ENCODE data around the gene DYSF. TPM values are rescaled to one million over a fixed set of nuclear protein-coding genes. Genes with fewer than 3 reads are reported as not detected.

Gene DYSF
- total and polyA plus RNA-seq, 2 donors (not counting 3 experiments of a cell fraction or from before 2014, with no cell fraction given): 50.9 to 152 TPM

DNA sequence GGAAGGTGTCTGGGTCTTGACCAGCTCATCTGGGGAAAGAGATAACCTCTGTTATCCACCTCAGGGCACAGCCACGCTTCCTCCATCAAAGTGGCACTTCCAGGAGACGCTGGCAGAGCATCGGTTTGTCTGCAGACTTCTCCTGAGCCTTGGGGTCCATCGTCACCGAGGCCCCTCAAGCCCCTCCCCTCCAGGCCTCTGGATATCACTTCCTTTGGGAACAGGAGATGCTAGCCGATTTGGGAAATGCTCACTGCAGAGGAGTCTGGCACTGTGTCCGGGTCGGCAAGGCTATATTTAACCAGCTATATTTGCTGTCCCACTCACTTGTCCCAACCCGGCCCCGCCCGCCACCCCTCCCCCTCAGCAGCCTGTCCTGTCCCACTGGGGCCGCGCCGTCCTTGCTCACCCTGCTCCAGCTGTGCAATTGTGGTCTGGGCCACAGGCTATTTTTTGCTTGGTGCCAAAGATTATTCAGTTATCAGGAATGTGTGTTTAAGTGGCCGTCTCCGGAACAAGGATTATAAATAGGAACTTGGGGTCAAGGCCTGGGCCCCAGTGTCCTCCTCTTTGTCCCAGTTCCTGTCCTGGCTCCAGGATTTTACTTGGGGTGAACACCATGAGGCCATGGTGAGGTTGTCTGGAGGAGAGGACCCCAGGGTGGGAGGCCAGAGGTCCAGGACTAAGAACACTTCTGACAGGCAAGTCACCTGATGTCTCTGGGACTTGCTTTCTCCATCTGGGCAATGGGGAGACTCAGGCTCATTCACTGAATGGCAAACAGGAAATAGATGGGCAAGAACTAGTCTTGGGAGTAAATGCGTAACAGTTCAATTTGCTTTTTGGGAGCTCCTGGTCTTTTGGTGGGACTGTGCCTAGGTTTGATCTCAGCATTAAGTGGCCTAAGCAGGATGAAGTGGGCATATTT is 263.6 kb downstream of the DYSF start:
- H3K4me2 ChIP-seq (ENCODE audit: insufficient read depth, low read length): peak overlapping the region; percentile 38
- dilution Hi-C loops (cut with MboI; ENCODE audit: extremely low pct_ligation_motif_present, low sequenced_read_pairs) (no loop called here), intact Hi-C loops (cut with micrococcal nuclease) (loop anchor here (2.0 kb wide), 1 partner anchor 26 kb away; no protein-coding TSS in a partner anchor)
- TF ChIP-seq POLR2AphosphoS5 (IDR thresholded peaks at IDR 0.05; ENCODE audit: insufficient read depth, low read depth, low read length): peak; percentile 33
- no peak for TF ChIP-seq MYC (IDR thresholded peaks at IDR 0.05; ENCODE audit: low read depth, low read length)
- H3K79me2 ChIP-seq (ENCODE audit: control insufficient read depth, insufficient read depth, low read length): no peaks in the 10 kb centered on the region
- peak; percentile 25 for DNase-seq (ENCODE audit: low read depth, low spot score)
- H3K4me3 ChIP-seq (replicated peaks in 1 of 3; ENCODE audit: insufficient read depth in 1 of 3, low read depth in 1 of 3, low read length in 3 of 3): no peak overlapping the region
- no TSS peak for BruUV-seq (replicated peaks)
- peak; percentile 76 for FAIRE-seq
- no peaks in the 10 kb centered on the region for H4K20me1 ChIP-seq (replicated peaks; ENCODE audit: control insufficient read depth, extremely low read depth, insufficient read depth, low read length)
- H3K9me3 ChIP-seq (replicated peaks; ENCODE audit: control insufficient read depth, insufficient read depth, low read length): no peaks in the 10 kb centered on the region
- ChIA-PET CTCF (interaction anchor here (0.7 to 1.4 kb wide), 4 partner anchors 9 to 81 kb away, joined by 3 to 6 read pairs (median 4); no protein-coding TSS in a partner anchor), POLR2A (interaction anchor here (0.9 kb wide), 1 partner anchor 13 kb away, joined by 3 read pairs; no protein-coding TSS in a partner anchor)
- H3K27ac ChIP-seq (ENCODE audit: insufficient read depth, low read depth, low read length): peak overlapping the region; percentile 48
- peak overlapping the region; percentile 19 for H2AFZ ChIP-seq (ENCODE audit: low read depth, low read length)
- no peaks in the 10 kb centered on the region for H3K36me3 ChIP-seq (ENCODE audit: control insufficient read depth in 2 of 2, extremely low read depth in 1 of 2, insufficient read depth in 2 of 2, low read length in 2 of 2)
- H3K9ac ChIP-seq (replicated peaks; ENCODE audit: extremely low read depth, insufficient read depth, low read length): no peak overlapping the region
- H3K9me1 ChIP-seq (replicated peaks; ENCODE audit: control insufficient read depth, extremely low read depth, insufficient read depth, low read length): no peaks in the 10 kb centered on the region
- peaks cover 15% of the 10 kb centered on the region for H3K4me1 ChIP-seq (ENCODE audit: control insufficient read depth, extremely low read depth, insufficient read depth, low read length)
- peaks cover 0 to 3% of the 10 kb centered on the region in 2 experiments for H3K27me3 ChIP-seq (ENCODE audit: control insufficient read depth in 2 of 2, insufficient read depth in 2 of 2, low read length in 2 of 2)

DNA sequence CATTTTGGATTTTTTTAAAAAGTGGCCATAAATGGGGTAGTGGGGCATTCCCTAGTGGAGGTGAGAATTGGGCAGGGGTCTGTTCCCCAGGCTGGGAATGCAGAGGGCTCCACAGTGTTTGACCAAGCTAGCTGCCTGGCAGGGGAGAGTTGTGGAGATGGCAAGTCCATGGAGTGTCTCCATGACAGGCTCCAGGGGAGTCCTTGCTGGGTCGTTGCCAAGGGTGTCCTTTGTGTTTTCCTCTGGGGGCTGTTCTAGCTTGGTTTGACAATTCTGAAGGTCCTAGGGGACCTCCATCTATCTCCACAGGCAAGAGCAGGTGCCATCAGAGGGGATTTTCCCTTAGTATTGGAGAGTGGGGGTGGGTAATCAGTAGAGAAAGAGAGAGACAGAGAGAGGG is 265.3 kb downstream of the DYSF start:
- CTCF ChIA-PET: no interaction called here
- no peaks in the 10 kb centered on the region for H3K9me3 ChIP-seq (replicated peaks; ENCODE audit: control insufficient read depth, insufficient read depth, low read length)
- H3K27ac ChIP-seq (ENCODE audit: insufficient read depth, low read depth, low read length): no peak overlapping the region
- H3K36me3 ChIP-seq (ENCODE audit: control insufficient read depth in 2 of 2, extremely low read depth in 1 of 2, insufficient read depth in 2 of 2, low read length in 2 of 2): no peaks in the 10 kb centered on the region
- no peak overlapping the region for H2AFZ ChIP-seq (ENCODE audit: low read depth, low read length)
- POLR2A ChIA-PET: no interaction called here
- DNase-seq (ENCODE audit: low read depth, low spot score) (no peak), FAIRE-seq (no peak)
- H3K4me2 ChIP-seq (ENCODE audit: insufficient read depth, low read length): no peak overlapping the region
- BruUV-seq (replicated peaks): no TSS peak
- dilution Hi-C loops (cut with MboI; ENCODE audit: extremely low pct_ligation_motif_present, low sequenced_read_pairs) (no loop called here), intact Hi-C loops (cut with micrococcal nuclease) (no loop called here)
- peaks cover 0 to 4% of the 10 kb centered on the region in 2 experiments for H3K27me3 ChIP-seq (ENCODE audit: control insufficient read depth in 2 of 2, insufficient read depth in 2 of 2, low read length in 2 of 2)
- no peak for TF ChIP-seq FOS (IDR thresholded peaks at IDR 0.05; ENCODE audit: borderline replicate concordance, insufficient read depth, low read length)
- H3K4me1 ChIP-seq (ENCODE audit: control insufficient read depth, extremely low read depth, insufficient read depth, low read length): peaks cover 15% of the 10 kb centered on the region
- H3K4me3 ChIP-seq (replicated peaks in 1 of 3; ENCODE audit: insufficient read depth in 1 of 3, low read depth in 1 of 3, low read length in 3 of 3): no peak overlapping the region
- no peaks in the 10 kb centered on the region for H4K20me1 ChIP-seq (replicated peaks; ENCODE audit: control insufficient read depth, extremely low read depth, insufficient read depth, low read length)
- H3K9me1 ChIP-seq (replicated peaks; ENCODE audit: control insufficient read depth, extremely low read depth, insufficient read depth, low read length): no peaks in the 10 kb centered on the region
- no peaks in the 10 kb centered on the region for H3K79me2 ChIP-seq (ENCODE audit: control insufficient read depth, insufficient read depth, low read length)
- no peak overlapping the region for H3K9ac ChIP-seq (replicated peaks; ENCODE audit: extremely low read depth, insufficient read depth, low read length)

Measured in endothelial cell of umbilical vein (primary cell).